HL-60 (cell line): Measurements from ENCODE around the gene CFAP54.

Experiments used
- GABPA ChIP-seq: IDR thresholded peaks from 2 replicates; pipeline ENCODE4 v1.6.1; 2012; ENCODE audit warnings: low read depth
- POLR2AphosphoS5 ChIP-seq: IDR thresholded peaks from 2 replicates; pipeline ENCODE4 v1.6.1; 2012; ENCODE audit warnings: low read depth
- TF ChIP-seq, protein P1 (sequence below): IDR thresholded peaks from one replicate; pipeline ENCODE4 v1.5.1; 2011; ENCODE audit warnings: low read length, control low read depth, inconsistent platforms; ENCODE audit not compliant: insufficient read depth

DNA sequence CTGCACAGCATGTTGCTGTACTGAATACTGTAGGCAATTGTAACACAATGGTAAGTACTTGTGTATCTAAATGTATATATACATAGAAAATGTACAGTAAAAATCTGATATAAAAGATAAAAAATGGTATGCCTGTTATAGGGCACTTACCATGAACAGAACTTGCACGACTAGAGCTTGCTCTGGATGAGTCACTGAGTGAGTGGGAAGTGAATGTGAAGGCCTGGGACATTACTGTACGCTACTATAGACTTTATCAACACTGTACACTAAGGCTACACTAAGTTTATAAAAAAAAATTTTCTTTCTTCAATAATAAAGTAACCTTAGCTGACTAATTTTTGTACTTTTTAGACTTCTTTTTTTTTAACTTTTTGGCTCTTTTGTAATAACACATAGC, 393.5 kb downstream of the CFAP54 start:
- TF ChIP-seq, protein P1, sequence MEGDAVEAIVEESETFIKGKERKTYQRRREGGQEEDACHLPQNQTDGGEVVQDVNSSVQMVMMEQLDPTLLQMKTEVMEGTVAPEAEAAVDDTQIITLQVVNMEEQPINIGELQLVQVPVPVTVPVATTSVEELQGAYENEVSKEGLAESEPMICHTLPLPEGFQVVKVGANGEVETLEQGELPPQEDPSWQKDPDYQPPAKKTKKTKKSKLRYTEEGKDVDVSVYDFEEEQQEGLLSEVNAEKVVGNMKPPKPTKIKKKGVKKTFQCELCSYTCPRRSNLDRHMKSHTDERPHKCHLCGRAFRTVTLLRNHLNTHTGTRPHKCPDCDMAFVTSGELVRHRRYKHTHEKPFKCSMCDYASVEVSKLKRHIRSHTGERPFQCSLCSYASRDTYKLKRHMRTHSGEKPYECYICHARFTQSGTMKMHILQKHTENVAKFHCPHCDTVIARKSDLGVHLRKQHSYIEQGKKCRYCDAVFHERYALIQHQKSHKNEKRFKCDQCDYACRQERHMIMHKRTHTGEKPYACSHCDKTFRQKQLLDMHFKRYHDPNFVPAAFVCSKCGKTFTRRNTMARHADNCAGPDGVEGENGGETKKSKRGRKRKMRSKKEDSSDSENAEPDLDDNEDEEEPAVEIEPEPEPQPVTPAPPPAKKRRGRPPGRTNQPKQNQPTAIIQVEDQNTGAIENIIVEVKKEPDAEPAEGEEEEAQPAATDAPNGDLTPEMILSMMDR = no peak
- no peak for TF ChIP-seq POLR2AphosphoS5
- no peak for TF ChIP-seq GABPA
